Neural progenitor cell (in vitro differentiated cells): ENCODE results near the gene PRKAG1. TPM values are rescaled to one million over a fixed set of nuclear protein-coding genes. Genes with fewer than 3 reads are reported as not detected.
A peak's percentile ranks its signal among the peaks of the same experiment; 100 is the strongest.

Experiments used
- DNase-seq: peaks from one replicate; pipeline ENCODE4 v3.0.0-alpha.2; 2016; ENCODE audit warnings: low spot score
- H2AFZ ChIP-seq: fragments of 200-600 bp; sonication (generic); replicated peaks from 2 replicates; pipeline ENCODE4 v1.6.1; 2016; ENCODE audit warnings: antibody characterized with exemption
- H3F3A ChIP-seq: fragments of 200-600 bp; sonication (generic); 2 replicates; pipeline ENCODE4 v1.6.1; 2016; ENCODE audit warnings: antibody characterized with exemption, low read depth
- H3K27ac ChIP-seq: fragments of 200-600 bp; sonication (generic); 2 replicates; pipeline ENCODE4 v1.5.1; 2016; ENCODE audit warnings: mild to moderate bottlenecking
- H3K27me3 ChIP-seq: fragments of 200-600 bp; sonication (generic); 2 replicates; pipeline ENCODE4 v1.6.1; 2016; ENCODE audit warnings: mild to moderate bottlenecking, moderate library complexity
- H3K36me3 ChIP-seq: fragments of 200-600 bp; sonication (generic); 2 replicates; pipeline ENCODE4 v1.5.1; 2016
- H3K4me1 ChIP-seq: fragments of 200-600 bp; sonication (generic); 2 replicates; pipeline ENCODE4 v1.6.1; 2016; ENCODE audit warnings: mixed run types
- H3K4me2 ChIP-seq: fragments of 200-600 bp; sonication (generic); 2 replicates; pipeline ENCODE4 v1.6.1; 2016
- H3K4me3 ChIP-seq: fragments of 200-600 bp; sonication (generic); 2 replicates; pipeline ENCODE4 v1.5.1; 2016
- H3K79me2 ChIP-seq: fragments of 200-600 bp; sonication (generic); 2 replicates; pipeline ENCODE4 v1.6.1; 2016; ENCODE audit warnings: low read depth
- H3K9ac ChIP-seq: fragments of 200-600 bp; sonication (generic); 2 replicates; pipeline ENCODE4 v1.6.1; 2016
- H3K9me3 ChIP-seq: fragments of 200-600 bp; sonication (generic); 2 replicates; pipeline ENCODE4 v1.5.1; 2016; ENCODE audit warnings: low read depth
- H4K20me1 ChIP-seq: fragments of 200-600 bp; sonication (generic); 2 replicates; pipeline ENCODE4 v1.6.1; 2016; ENCODE audit warnings: low read depth
- H3K27ac Mint-ChIP-seq: 3 replicates; pipeline ENCODE4 v1.8.0; 2021; ENCODE audit warnings: mixed read lengths
- H3K27me3 Mint-ChIP-seq: 2 replicates; pipeline ENCODE4 v1.8.0; 2022; ENCODE audit warnings: low read depth, mild to moderate bottlenecking, inconsistent platforms, moderate library complexity, mixed read lengths; ENCODE audit not compliant: insufficient read depth
- H3K36me3 Mint-ChIP-seq: 3 replicates; pipeline ENCODE4 v1.8.0; 2021; ENCODE audit warnings: mixed read lengths
- H3K4me1 Mint-ChIP-seq: 3 replicates; pipeline ENCODE4 v1.8.0; 2021; ENCODE audit warnings: mixed read lengths
- H3K4me3 Mint-ChIP-seq: 3 replicates; pipeline ENCODE4 v1.8.0; 2021; ENCODE audit warnings: mild to moderate bottlenecking, moderate library complexity, mixed read lengths
- H3K9me3 Mint-ChIP-seq: 3 replicates; pipeline ENCODE4 v1.8.0; 2020; ENCODE audit warnings: mixed read lengths
- EZH2 ChIP-seq: fragments of 200-600 bp; sonication (generic); IDR thresholded peaks from 2 replicates; pipeline ENCODE4 v1.6.1; 2017; ENCODE audit warnings: antibody characterized with exemption, mild to moderate bottlenecking, moderate library complexity
- EZH2phosphoT487 ChIP-seq: fragments of 200-600 bp; sonication (generic); IDR thresholded peaks from 2 replicates; pipeline ENCODE4 v1.6.1; 2017; ENCODE audit warnings: antibody characterized with exemption
- total RNA-seq: library from RNA; depleted of rRNA; stranded (reverse); fragments of >200 nt; gene quantifications from 2 replicates; pipeline ENCODE4 v1.2.3, GENCODE V29; 2015; ENCODE audit warnings: low replicate concordance
- TF ChIP-seq, protein P1 (sequence below): fragments of 200-600 bp; sonication (generic); IDR thresholded peaks from 2 replicates; pipeline ENCODE4 v1.5.1; 2017; ENCODE audit warnings: antibody characterized with exemption, mild to moderate bottlenecking

The PRKAG1 gene
- total RNA-seq, 1 donor from 2014 or later: 41.8 TPM

DNA sequence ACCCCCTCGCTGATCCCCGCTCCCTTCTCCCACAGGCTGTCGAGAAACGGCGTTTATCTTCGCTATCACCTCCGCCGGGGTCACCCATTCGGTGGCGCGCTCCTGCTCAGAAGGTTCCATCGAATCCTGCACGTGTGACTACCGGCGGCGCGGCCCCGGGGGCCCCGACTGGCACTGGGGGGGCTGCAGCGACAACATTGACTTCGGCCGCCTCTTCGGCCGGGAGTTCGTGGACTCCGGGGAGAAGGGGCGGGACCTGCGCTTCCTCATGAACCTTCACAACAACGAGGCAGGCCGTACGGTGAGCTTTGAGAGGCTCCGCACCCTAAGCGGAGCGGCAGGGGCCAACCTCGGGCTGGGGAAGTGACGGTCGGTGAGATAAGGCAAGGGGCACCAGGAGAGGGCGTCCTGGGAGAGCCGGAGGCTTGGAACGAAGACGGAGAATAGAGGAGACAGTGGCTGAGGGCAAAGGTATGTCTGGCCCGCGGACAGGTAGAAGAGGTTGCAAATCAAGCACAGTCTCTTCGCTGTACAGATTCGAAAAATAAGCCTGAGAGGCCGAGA is 38.1 kb downstream of the PRKAG1 start:
- no peak overlapping the region for H2AFZ ChIP-seq
- H3K4me3 Mint-ChIP-seq: peak overlapping the region; percentile 87
- H3K27me3 ChIP-seq: peaks cover 100% of the 10 kb centered on the region
- H3K9me3 ChIP-seq: no peaks in the 10 kb centered on the region
- peaks cover 30% of the 10 kb centered on the region for H3K4me1 ChIP-seq
- H3K36me3 Mint-ChIP-seq: peaks cover 8% of the 10 kb centered on the region
- no peaks in the 10 kb centered on the region for H3K79me2 ChIP-seq
- DNase-seq: peak; percentile 70
- H4K20me1 ChIP-seq: peaks cover 81% of the 10 kb centered on the region
- TF ChIP-seq, protein P1, sequence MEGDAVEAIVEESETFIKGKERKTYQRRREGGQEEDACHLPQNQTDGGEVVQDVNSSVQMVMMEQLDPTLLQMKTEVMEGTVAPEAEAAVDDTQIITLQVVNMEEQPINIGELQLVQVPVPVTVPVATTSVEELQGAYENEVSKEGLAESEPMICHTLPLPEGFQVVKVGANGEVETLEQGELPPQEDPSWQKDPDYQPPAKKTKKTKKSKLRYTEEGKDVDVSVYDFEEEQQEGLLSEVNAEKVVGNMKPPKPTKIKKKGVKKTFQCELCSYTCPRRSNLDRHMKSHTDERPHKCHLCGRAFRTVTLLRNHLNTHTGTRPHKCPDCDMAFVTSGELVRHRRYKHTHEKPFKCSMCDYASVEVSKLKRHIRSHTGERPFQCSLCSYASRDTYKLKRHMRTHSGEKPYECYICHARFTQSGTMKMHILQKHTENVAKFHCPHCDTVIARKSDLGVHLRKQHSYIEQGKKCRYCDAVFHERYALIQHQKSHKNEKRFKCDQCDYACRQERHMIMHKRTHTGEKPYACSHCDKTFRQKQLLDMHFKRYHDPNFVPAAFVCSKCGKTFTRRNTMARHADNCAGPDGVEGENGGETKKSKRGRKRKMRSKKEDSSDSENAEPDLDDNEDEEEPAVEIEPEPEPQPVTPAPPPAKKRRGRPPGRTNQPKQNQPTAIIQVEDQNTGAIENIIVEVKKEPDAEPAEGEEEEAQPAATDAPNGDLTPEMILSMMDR: peak; percentile 40
- TF ChIP-seq EZH2phosphoT487: peak; percentile 79
- TF ChIP-seq EZH2: peak; percentile 96
- no peak overlapping the region for H3K27ac Mint-ChIP-seq
- no peaks in the 10 kb centered on the region for H3K36me3 ChIP-seq
- peaks cover 47% of the 10 kb centered on the region for H3F3A ChIP-seq
- H3K4me1 Mint-ChIP-seq: peaks cover 70% of the 10 kb centered on the region
- H3K4me2 ChIP-seq: peak overlapping the region; percentile 63
- H3K9me3 Mint-ChIP-seq: peaks cover 5% of the 10 kb centered on the region
- peak overlapping the region; percentile 30 for H3K4me3 ChIP-seq
- peaks cover 80% of the 10 kb centered on the region for H3K27me3 Mint-ChIP-seq
- no peak overlapping the region for H3K9ac ChIP-seq
- no peak overlapping the region for H3K27ac ChIP-seq

DNA sequence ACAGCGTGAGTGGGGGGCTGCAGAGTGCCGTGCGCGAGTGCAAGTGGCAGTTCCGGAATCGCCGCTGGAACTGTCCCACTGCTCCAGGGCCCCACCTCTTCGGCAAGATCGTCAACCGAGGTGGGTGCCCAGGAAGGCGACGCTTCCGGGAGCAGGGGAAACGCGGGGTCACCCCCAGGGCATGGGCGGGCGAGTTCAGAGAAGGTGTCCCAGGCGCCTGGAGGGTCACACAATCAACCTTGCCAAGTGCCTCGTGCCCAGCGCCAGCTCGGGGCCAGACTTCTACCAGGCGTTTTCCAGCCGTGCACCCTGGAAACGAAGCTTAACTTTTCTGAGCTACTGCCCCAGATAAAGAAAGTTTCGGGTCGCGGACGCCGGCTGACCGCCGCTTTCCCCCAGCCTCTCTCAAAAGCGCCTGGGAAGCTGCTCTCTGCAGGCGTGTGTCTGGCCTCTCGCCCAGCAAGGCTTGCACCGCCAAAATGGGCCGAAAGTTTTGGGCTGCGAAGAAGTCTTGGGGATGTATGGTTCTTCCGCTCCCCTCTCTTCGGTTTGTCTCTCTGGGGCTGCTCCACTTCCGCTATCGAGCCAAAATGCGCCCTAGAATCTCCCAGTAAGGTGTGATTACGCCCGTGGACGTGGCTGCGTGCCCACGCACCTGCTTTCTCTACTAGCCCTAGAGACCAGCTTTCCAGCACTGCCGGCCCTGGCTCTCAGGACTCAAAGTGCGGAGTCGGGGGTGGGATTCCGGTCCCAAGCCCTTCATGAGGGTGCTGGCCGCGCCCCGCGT is 38.8 kb downstream of the PRKAG1 start:
- DNase-seq: peak; percentile 56
- Histone ChIP-seq H3K9me3 (no peaks in the 10 kb centered on the region), H3K4me2 (peak overlapping the region; percentile 63), H3K4me1 (peaks cover 23% of the 10 kb centered on the region), H3K4me3 (peak overlapping the region; percentile 30), H3K27me3 (peaks cover 100% of the 10 kb centered on the region), H3K36me3 (no peaks in the 10 kb centered on the region), H3K9ac (no peak overlapping the region), H4K20me1 (peaks cover 74% of the 10 kb centered on the region), H3K27ac (no peak overlapping the region), H2AFZ (no peak overlapping the region), H3K79me2 (no peaks in the 10 kb centered on the region), H3F3A (peaks cover 42% of the 10 kb centered on the region)
- peak overlapping the region; percentile 87 for H3K4me3 Mint-ChIP-seq
- H3K27me3 Mint-ChIP-seq: peaks cover 84% of the 10 kb centered on the region
- peaks cover 66% of the 10 kb centered on the region for H3K4me1 Mint-ChIP-seq
- no peak overlapping the region for H3K27ac Mint-ChIP-seq
- H3K9me3 Mint-ChIP-seq: peaks cover 5% of the 10 kb centered on the region
- TF ChIP-seq, protein P1: no peak
- TF ChIP-seq EZH2 (peak; percentile 94), EZH2phosphoT487 (peak; percentile 76)
- H3K36me3 Mint-ChIP-seq: peaks cover 8% of the 10 kb centered on the region

DNA sequence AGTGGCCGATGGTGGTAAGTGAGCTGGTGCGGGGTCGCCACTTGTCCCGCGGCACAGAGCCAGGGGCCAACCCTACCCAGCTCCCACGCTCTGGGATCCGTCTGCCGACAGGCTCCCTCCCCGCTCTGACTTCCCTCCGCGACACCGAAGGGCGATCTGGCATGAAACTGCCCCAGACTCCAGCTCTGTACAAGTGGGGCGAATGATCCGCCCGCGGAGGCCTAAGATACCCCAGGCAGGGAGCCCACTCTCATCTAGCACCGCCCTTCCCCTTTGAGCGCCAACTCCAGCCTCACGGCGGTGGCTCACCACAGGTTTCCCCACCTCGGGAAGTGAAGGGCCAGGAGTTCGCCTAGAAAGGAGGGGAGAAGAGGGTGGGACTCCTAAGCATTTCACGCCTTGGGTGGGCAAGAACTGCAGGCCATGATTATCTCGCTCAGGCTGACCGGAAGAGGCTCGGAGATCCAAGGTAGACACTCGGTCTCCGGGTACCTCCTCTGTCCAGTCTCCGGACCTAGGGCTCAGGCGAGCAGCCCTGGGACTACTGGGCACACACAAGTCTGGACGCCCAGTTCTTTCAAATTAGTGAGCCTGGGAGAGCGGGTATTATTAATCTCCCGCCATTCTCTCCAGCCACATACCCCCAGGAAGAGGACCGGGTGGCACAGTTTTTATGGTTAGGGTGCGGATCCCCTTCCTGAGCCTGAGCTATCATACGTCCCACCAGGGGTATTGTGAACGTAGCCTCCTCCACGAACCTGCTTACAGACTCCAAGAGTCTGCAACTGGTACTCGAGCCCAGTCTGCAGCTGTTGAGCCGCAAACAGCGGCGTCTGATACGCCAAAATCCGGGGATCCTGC is 39.6 kb downstream of the PRKAG1 start:
- peaks cover 86% of the 10 kb centered on the region for H3K27me3 Mint-ChIP-seq
- Histone ChIP-seq H2AFZ (no peak overlapping the region), H3K4me1 (peaks cover 16% of the 10 kb centered on the region), H3K4me2 (peak overlapping the region; percentile 63), H4K20me1 (peaks cover 72% of the 10 kb centered on the region), H3K36me3 (no peaks in the 10 kb centered on the region), H3F3A (peaks cover 33% of the 10 kb centered on the region), H3K27me3 (peaks cover 100% of the 10 kb centered on the region), H3K9me3 (no peaks in the 10 kb centered on the region), H3K79me2 (no peaks in the 10 kb centered on the region), H3K27ac (no peak overlapping the region), H3K4me3 (peak overlapping the region; percentile 13), H3K9ac (no peak overlapping the region)
- peak; percentile 60 for TF ChIP-seq EZH2
- TF ChIP-seq, protein P1: no peak
- peak; percentile 76 for TF ChIP-seq EZH2phosphoT487
- H3K27ac Mint-ChIP-seq: peak overlapping the region; percentile 42
- peaks cover 65% of the 10 kb centered on the region for H3K4me1 Mint-ChIP-seq
- DNase-seq: peak; percentile 30
- peak overlapping the region; percentile 87 for H3K4me3 Mint-ChIP-seq
- peaks cover 5% of the 10 kb centered on the region for H3K9me3 Mint-ChIP-seq
- peaks cover 8% of the 10 kb centered on the region for H3K36me3 Mint-ChIP-seq
